AG08395 (cell line): ENCODE data around the gene SEMA4A.
"Not testable (repeated sequence)": the region's sequence is repeated elsewhere in the genome, so short reads cannot be mapped to it uniquely, and the experiment has no call there.

Source experiments
- DNase-seq: peaks from one replicate; pipeline ENCODE4 v3.0.0; 2012; ENCODE audit warnings: mixed read lengths, low spot score

The SEMA4A gene

DNA sequence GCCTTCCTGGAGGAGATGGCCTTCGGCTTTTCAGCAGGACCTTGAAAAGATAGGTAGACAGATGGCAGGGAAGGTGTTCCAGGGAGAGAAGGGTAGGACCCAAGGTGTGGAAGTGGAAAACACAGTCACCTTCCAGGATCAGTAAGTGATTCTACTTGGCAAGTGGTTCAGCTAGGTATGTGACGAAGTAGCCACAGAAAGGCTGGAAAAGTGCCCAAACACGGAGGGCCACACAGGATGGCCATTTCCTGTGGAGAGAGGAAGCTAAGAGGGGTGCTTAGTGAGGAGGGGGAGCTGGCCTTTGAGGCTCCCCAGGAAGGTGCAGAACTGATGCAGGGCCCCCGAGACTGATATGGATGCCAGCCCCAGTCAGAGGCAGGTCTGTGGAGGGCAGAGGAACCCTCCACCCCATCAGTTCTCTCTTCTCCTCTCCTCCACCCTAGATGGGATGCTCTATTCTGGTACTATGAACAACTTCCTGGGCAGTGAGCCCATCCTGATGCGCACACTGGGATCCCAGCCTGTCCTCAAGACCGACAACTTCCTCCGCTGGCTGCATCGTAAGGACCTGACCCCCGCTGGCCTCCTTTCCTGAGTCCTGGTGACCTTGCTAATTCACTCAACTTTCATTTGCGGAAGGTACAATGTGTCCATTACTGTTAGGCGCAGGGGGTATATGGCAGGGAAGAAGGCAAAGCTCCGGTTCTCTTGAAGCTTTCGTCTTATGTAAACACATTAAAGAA lies 6.8 kb downstream of the SEMA4A start:
- DNase-seq: no peak

DNA sequence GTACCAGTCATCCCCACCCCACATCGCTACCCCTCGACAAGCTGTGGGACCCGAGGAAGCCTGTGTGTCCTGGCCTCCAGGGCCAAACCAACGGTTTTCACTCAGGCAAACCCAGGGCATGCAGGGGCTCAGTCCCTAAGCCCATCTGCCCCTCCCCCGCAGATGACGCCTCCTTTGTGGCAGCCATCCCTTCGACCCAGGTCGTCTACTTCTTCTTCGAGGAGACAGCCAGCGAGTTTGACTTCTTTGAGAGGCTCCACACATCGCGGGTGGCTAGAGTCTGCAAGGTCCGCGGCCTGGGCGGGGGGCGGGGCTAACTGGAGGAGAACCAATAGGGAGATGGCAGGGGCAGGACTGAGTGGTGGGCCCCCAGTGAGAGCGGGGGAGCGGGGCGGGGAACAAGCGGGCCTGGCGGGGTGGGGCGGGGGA lies 7.4 kb downstream of the SEMA4A start:
- DNase-seq: peak; percentile 85

DNA sequence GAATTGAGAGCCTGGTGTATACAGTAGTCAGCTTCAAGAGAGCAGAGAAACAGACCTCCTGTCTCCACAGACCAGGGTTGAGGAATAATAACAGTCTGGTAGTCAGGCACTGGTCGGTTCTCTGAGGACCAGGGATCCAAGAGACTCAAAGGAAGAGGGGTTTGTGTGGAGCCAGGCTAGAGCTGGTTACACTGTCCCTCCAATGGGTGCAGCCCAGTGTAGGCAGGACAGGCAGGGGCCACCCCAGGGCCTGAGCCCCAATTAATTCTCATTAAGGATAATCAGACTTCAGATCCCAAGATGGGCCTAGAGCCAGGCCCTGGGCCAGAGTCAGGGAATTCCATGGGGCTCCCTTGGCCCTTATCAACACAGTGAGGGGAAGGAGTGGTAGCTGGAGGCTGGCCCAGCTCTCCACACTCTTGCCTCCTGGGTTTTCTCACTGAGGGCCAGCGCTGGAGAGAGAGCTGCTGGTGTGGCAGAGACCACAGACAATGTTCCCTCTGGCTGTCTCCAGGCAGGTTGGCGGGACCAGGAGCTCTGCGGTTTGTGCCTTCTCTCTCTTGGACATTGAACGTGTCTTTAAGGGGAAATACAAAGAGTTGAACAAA lies 9.1 kb downstream of the SEMA4A start:
- DNase-seq: no peak

DNA sequence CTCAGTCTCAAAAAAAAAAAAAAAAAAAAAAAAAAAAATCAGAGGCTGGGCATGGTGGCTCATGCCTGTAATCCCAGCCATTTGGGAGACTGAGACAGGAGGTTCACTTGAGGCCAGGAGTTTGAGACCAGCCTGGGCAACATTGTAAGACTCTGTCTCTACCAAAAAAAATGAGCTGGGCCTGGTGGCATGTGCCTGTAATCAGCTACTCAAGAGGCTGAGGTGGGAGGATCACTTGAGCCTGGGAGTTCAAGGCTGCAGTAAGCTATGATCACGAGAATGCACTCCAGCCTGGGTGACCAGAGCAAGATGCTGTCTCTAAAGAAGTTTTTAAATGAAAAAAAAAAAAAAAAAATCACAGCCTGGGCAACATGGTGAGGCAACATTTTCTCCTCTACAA lies 10.3 kb downstream of the SEMA4A start:
- no peak for DNase-seq

DNA sequence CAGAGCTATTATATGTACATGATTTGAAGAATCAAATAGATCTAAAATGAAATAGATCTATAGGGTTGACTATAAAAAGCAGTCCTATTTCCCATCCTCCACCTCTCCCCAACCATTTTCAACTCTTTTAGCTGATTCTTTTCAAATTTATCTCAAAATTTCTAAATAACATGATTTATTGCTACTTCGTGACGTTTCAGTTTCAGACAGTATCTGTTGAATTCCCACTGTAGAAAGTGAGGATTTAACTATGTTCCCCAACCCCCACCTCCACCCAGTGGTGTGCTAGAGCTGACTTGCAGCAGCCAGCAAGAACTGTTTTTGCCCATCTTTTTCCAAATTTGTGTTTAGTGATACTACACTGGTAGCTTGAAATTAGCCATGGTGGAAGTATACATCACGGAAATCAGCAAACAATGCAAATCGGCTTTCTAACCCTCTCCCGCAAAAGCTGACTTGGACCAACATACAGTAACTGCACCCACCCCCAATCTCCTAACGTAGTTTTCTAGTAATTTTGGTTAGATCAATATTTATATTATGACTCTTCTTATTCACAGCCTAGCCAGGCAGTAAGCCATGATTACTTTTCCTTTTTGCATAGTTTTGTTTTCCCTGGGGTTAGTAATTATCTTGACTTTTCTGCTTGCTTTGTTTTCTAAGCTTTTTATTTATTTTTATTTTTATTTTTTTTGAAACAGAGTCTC lies 10.9 kb downstream of the SEMA4A start:
- DNase-seq: no peak

DNA sequence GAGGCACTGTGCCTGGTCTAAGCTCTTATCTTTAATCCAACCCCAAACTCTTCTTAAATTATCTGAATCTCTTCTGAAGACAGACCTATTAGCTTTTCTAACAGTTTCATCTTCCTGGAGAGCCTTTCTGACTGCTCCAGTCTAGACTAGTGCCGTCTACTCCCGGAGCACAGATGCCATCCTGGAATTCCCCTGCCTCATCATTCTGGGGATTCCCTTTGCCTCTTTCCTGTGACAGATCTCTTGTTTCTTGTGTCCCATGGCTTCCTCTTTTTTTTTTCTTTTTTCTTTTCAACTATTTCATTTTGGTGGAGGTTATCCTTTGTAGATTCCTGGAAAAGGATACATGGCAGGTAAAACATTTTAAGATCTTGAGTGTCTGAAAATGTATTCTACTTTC lies 11.7 kb downstream of the SEMA4A start:
- DNase-seq: no peak

DNA sequence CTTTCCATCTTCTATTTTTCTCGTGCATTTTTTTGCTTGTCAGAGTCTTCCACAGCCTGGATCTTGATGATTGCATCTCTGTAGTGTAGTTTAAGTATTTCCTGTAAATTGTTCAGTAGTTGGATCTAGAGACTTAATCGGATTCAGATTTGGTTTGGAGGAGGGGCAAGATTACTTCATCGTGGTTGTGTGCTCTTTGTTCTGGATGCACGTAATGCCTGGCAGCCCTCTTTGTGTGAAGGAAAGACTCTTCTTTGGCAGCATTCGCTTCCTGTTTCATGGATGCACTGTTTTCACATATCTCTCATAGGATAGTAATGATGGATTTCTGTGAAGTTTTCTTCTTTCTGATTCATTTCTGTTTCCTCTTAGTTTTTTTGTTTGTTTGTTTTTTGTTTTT lies 14.2 kb downstream of the SEMA4A start:
- DNase-seq: peak; percentile 7

DNA sequence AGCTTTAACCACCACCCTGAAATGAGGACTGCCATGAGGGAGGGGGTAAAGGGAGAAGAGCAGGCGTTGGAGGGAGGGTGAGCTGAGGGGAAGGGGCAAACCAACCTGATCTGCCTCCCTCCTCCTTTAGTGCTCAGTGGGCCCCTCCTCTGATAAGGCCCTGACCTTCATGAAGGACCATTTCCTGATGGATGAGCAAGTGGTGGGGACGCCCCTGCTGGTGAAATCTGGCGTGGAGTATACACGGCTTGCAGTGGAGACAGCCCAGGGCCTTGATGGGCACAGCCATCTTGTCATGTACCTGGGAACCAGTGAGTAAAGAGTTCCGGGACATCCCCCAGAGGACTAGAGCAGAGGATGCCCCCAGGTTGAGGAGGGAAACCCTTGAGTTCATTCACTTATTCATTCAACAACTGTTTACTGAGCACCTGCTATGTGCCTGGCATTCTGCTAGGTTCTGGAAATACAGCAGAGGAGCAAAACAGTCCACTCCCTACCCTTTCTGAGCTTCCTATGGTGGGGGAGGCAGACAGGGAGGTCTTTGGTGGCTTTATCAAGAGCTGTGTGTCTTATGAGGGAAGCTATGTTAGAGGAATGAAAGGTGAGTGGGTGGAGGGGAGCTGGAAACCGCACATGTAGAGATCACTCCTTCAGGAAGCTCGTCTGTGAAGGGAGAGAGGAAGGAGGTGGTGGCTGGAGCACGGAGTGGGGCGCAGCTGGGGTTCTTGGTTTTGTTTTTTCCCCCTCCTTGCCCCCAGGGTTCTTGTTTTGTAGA lies 19.5 kb downstream of the SEMA4A start:
- DNase-seq: no peak

DNA sequence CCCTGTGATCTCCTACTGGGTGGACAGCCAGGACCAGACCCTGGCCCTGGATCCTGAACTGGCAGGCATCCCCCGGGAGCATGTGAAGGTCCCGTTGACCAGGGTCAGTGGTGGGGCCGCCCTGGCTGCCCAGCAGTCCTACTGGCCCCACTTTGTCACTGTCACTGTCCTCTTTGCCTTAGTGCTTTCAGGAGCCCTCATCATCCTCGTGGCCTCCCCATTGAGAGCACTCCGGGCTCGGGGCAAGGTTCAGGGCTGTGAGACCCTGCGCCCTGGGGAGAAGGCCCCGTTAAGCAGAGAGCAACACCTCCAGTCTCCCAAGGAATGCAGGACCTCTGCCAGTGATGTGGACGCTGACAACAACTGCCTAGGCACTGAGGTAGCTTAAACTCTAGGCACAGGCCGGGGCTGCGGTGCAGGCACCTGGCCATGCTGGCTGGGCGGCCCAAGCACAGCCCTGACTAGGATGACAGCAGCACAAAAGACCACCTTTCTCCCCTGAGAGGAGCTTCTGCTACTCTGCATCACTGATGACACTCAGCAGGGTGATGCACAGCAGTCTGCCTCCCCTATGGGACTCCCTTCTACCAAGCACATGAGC lies 23.3 kb downstream of the SEMA4A start:
- DNase-seq: no peak

DNA sequence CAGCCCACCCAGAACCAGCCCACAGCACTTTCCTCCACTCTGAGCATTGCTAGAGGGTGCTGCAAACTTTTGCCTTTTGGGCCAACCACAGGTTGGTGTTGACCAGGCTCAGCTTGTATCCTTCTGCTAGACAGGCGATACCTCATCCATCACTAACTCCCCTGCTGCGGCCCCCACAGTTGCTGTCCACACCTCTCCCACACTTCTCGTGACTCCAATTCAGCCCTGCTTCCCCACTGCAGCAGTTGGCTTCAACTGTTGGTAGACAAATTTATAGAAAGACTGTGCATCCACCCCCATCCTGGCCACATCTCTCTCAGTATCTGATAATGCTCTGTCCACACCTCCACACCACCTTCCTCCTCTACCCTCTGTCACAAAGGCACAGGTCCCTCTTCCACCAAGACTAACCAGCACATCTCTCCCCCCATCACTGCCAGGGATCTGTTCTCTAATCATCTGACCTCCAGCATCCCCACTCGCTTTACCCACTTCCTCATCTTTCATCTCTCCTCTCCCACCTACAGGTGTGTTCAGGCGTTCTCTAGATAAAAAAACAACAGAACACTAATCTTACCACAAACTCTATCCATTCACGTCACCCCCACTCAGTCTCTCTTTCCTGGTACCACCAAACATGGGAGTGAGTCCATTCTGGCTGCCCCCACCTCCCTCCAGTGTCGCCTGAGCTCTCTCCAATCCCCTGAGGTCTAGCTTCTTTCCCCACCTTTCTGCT lies 24.7 kb downstream of the SEMA4A start:
- DNase-seq: no peak

DNA sequence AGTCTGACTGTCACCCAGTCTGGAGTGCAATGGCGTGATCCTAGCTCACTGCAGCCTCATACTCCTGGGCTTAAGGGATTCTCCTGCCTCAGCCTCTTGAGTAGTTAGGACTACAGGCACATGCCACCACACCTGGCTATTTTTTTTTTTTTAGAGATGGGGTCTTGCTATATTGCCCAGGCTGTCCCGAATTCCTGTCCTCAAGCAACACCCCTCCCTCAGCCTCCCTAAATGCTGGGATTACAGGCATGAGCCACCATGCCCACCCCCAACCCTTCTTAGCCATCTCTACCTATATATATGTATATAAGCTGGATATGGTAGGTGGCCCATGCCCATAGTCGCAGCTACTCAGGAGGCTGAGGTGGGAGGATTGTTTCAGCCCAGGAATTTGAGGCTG lies 27.1 kb downstream of the SEMA4A start:
- DNase-seq: no peak

DNA sequence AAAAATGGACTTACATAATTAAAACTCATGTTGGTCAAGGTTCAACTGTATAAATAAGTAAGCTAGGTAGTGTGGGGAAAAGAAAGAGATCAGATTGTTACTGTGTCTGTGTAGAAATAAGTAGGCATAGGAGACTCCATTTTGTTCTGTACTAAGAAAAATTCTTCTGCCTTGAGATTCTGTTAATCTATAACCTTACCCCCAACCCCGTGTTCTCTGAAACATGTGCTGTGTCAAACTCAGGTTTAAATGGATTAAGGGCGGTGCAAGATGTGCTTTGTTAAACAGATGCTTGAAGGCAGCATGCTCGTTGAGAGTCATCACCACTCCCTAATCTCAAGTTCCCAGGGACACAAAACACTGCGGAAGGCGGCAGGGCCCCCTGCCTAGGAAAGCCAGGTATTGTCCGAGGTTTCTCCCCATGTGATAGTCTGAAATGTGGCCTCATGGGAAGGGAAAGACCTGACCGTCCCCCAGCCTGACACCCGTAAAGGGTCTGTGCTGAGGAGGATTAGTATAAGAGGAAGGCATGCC lies 28.1 kb downstream of the SEMA4A start:
- not testable (repeated sequence) for DNase-seq

DNA sequence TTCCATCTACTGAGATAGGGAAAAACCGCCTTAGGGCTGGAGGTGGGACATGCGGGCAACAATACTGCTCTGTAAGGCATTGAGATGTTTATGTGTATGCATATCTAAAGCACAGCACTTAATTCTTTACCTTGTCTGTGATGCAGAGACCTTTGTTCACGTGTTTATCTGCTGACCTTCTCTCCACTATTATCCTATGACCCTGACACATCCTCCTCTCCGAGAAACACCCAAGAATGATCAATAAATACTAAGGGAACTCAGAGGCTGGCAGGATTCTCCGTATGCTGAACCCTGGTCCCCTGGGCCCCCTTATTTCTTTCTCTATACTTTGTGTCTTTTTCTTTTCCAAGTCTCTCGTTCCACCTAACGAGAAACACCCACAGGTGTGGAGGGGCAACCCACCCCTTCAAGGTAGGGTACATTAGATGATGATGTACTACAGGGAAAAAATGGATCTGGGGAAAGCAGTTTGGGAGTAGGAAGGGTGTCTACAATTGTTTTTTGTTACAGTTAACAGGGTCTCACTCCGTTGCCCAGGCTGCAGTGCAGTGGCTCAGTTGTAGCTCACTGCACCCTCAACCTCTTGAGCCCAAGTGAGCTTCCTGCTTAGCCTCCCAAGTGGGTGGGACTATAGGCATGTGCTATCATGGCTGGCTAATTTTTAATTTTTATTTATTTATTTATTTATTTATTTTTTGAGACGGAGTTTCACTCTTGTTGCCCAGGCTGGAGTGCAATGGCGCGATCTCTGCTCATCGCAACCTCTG lies 28.8 kb downstream of the SEMA4A start:
- DNase-seq: not testable (repeated sequence)

DNA sequence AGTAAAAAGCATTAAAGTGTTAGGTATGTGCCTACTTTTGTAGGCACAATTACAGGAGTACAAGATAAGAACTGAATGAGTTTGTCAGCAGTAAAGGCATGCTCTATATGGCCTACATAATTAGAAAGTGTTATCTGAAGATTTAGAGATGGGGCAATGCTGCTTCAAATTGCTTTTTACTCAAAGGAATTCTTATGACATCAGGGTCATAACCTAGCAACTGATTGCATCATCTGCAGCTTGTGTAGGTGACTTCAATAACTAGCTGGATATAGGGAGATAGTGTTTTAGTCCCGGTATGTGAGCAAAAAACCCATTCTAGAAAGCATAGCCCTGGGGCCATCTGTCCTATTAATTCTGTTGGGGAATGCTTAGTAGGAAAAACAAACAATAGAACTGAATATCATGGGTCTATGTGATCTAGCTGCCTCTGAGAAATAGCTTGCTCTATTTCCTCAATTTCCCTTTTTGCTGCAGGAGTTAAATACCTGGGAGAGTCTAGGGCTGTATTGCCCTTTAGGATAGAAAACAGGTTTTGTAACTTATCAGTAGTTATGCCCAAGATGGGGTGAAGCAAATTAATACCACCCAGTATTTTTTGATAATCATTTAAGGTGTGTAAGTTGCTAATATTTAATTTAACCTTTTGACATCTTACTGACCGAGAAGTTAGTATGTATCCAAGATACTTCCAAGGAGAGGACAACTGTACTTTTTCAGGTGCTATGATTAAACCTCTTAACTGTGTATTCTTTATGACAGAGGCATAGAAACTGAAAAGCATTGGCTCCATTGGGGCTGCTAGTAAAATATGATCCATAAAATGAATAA lies 33.2 kb downstream of the SEMA4A start:
- not testable (repeated sequence) for DNase-seq

DNA sequence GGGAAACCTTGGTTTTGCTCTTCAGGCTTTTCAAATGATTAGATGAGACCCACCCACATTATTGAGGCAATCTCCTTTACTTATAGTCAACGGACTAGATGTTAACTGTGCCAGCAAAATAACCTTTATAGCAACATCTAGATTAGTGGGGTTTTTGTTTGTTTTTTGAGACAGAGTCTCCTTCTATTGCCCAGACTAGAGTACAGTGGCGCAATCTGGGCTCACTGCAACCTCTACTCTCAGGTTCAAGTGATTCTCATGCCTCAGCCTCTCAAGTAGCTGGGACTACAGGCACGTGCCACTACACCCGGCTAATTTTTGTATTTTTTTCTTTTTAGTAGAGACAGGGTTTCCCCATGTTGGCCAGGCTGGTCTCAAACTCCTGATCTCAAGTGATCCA lies 36.9 kb downstream of the SEMA4A start:
- not testable (repeated sequence) for DNase-seq

DNA sequence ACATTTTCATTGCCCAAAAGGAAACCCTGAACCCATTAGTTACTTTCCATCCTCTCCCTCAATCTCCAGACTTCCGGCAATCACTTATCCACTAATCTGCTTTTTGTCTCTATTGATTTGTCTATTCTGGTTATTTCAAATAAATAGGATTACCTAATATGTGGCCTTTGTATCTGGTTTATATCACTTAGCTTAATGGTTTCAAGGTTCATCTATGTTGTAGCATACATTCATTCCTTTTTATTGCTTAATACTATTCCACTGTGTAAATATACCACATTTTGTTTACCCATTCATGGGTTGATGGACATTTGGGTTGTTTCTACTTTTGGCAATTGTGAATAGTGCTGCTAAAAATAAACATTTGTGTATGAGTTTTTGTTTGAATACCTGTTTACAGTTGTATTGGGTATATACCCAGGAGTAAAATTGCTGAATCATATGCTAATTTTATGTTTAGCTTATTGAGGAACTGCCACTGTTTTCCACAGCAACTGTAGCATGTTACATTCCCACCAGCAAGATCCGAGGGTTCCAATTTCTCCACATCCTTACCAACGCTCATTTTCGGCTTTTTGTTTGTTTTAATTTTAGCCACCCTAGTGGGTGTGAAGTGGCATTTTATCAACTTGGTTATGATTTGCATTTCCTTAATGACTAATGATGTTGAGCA lies 38.0 kb downstream of the SEMA4A start:
- DNase-seq: no peak

DNA sequence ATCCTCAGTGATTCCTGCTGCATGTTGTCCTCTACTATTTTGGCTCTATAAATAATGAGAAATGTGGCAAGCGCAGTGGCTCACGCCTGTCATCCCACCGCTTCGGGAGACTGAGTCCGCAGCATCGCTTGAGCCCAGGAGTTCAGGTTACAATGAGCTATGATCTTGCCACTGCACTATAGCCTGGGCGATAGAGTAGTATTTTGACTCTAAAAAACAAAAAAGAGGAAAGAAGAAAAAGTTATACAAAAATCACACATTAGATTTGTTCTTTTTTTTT lies 39.8 kb downstream of the SEMA4A start:
- DNase-seq: no peak

DNA sequence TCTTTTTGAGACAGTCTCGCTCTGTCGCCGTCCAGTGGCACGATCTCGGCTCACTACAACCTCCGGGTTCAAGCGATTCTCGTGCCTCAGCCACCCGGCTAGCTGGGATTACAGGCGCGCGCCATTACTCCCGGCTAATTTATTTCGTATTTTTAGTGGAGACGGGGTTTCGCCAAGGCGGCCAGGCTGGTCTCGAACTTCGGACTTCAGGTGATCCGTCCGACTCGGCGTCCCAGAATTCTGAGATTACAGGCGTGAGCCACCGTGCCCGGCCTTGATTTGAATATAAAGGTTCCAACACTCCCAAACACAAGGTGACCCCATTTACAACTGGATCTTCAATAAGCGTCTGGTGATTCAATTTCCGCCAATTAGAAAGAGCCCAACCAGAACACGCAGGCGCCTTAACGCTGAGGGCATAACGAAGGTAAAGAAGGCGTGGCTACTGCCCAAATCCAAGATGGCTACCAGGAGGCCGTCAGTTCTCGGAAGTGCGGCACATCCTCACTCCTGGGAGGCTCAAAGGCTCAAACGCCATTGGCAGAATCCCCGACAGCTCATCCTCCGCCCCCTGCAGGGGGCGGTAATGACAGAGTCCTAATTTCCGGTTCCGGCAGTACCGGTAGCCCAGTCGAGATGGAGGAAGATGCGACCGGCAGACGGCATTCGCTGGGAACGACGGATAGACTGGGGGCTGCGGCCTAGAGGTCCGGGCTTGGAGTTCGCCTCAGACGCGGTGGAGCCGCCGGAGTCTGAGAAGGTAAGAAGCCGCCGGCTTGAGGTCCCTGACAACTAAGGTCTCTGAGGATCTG lies 40.3 kb downstream of the SEMA4A start, which contains the start of gene SLC25A44:
Gene SLC25A44 (plus strand): TSS at position 617 of the 812 bp plus-strand sequence. CDS start 5,744 bp downstream, outside the sequence.
- DNase-seq: peak; percentile 98
